Measurements from ENCODE around the gene ADAM23. TPM values are rescaled to one million over a fixed set of nuclear protein-coding genes. Genes with fewer than 3 reads are reported as not detected.

Gene ADAM23
- total RNA-seq, 1 donor from 2014 or later: 11.4 TPM

DNA sequence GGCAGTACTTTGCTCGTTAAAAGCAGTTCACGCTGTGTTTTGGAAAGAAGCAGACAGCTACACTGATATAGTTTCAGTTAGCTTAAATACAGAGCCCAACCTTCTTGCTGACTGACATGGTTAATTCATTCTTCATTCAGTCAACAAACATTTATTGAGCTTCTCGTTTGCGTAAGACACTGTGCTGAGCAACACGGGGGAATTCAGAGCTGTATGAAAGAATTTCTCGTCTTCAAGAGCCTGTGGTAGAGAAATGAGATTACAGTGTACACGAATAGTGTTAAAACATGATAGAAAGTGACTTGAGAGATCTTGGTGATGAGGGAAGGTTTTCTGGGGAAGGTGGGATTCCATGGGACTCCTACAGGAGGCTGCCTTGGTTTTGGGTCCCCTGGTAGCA, 44.7 kb downstream of the ADAM23 start:
- TF ChIP-seq, protein P1, sequence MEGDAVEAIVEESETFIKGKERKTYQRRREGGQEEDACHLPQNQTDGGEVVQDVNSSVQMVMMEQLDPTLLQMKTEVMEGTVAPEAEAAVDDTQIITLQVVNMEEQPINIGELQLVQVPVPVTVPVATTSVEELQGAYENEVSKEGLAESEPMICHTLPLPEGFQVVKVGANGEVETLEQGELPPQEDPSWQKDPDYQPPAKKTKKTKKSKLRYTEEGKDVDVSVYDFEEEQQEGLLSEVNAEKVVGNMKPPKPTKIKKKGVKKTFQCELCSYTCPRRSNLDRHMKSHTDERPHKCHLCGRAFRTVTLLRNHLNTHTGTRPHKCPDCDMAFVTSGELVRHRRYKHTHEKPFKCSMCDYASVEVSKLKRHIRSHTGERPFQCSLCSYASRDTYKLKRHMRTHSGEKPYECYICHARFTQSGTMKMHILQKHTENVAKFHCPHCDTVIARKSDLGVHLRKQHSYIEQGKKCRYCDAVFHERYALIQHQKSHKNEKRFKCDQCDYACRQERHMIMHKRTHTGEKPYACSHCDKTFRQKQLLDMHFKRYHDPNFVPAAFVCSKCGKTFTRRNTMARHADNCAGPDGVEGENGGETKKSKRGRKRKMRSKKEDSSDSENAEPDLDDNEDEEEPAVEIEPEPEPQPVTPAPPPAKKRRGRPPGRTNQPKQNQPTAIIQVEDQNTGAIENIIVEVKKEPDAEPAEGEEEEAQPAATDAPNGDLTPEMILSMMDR (IDR thresholded peaks at IDR 0.05): no peak

DNA sequence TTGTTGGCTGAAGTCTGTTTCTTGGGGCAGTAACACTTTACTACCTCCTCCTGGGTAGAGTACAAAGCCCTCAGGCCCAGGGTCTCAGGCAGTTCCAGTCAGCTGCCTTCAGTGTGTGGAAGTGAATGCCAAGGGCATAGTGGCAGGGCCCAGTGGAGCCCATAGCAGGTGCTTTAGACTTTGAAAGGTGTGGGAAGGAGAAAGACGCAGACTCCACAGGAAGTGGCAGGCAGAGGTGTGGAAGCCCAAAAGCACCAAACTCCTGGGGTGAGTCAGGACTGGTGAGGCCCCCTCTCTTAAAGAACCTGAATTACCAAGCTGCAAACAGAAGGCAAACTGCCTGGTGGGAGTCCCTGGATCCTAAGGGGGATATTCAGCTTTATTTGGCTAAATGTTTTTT, 45.3 kb downstream of the ADAM23 start:
- Mint-ChIP-seq H3K27me3 (ENCODE audit: unreplicated experiment) (no peaks in the 10 kb centered on the region), H3K4me3 (ENCODE audit: unreplicated experiment) (no peak overlapping the region), H3K36me3 (ENCODE audit: unreplicated experiment) (peaks cover 5% of the 10 kb centered on the region), H3K4me1 (ENCODE audit: unreplicated experiment) (no peaks in the 10 kb centered on the region), H3K9me3 (ENCODE audit: unreplicated experiment) (peaks cover 9% of the 10 kb centered on the region), H3K27ac (ENCODE audit: unreplicated experiment) (no peak overlapping the region)
- TF ChIP-seq, protein P1 (IDR thresholded peaks at IDR 0.05): no peak
- DNase-seq (ENCODE audit: extremely low spot score, unreplicated experiment): no peak

More for the DNA sequence above, 44.7 kb downstream of the ADAM23 start:
- no peaks in the 10 kb centered on the region for H3K27me3 Mint-ChIP-seq (ENCODE audit: unreplicated experiment)
- DNase-seq (ENCODE audit: extremely low spot score, unreplicated experiment): no peak
- peaks cover 9% of the 10 kb centered on the region for H3K9me3 Mint-ChIP-seq (ENCODE audit: unreplicated experiment)
- H3K4me3 Mint-ChIP-seq (ENCODE audit: unreplicated experiment): no peak overlapping the region
- peaks cover 5% of the 10 kb centered on the region for H3K36me3 Mint-ChIP-seq (ENCODE audit: unreplicated experiment)
- H3K27ac Mint-ChIP-seq (ENCODE audit: unreplicated experiment): no peak overlapping the region
- no peaks in the 10 kb centered on the region for H3K4me1 Mint-ChIP-seq (ENCODE audit: unreplicated experiment)

DNA sequence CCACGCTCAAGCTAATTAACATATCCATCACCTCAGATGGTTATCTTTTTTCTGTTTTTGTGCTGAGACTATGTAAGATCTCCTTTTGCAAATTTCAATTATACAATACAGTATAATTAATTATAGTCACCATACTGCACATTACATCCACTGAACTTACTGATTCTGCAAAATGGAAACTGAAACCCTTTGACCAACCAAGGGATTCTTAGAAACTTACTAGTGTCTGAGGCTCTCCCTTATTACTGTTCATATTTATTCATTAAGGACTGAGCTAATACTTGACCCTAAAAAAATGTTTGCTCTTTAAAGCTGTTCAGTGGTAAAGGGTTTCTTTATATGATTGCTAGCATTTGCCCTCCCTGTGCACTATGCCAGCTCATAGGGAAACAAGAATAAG, 50.7 kb downstream of the ADAM23 start:
- Mint-ChIP-seq H3K4me1 (ENCODE audit: unreplicated experiment) (peaks cover 2% of the 10 kb centered on the region), H3K9me3 (ENCODE audit: unreplicated experiment) (peaks cover 13% of the 10 kb centered on the region), H3K27ac (ENCODE audit: unreplicated experiment) (no peak overlapping the region)

DNA sequence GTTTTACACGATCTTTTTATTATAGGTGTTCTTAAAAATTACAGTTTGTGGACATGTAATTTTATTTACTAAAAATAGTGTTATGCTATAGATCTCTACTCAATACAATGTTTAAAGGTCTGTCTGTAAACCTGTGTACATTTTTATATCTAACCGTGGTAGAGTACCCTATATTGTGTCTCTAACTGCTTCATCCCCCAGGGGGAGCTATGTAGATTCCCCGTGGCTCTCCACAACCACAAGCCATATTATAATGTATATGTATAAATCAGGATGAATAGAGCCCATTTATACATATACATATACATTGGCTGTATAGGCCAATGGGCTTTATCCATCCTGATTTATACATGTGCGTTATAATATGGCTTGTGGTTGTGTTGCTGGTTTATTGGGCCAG, 59.4 kb downstream of the ADAM23 start:
- H3K9me3 Mint-ChIP-seq (ENCODE audit: unreplicated experiment): no peaks in the 10 kb centered on the region
- no peak for DNase-seq (ENCODE audit: extremely low spot score, unreplicated experiment)
- no peak overlapping the region for H3K4me3 Mint-ChIP-seq (ENCODE audit: unreplicated experiment)
- H3K4me1 Mint-ChIP-seq (ENCODE audit: unreplicated experiment): no peaks in the 10 kb centered on the region
- no peaks in the 10 kb centered on the region for H3K36me3 Mint-ChIP-seq (ENCODE audit: unreplicated experiment)
- TF ChIP-seq, protein P1 (IDR thresholded peaks at IDR 0.05): no peak
- H3K27me3 Mint-ChIP-seq (ENCODE audit: unreplicated experiment): no peaks in the 10 kb centered on the region
- no peak overlapping the region for H3K27ac Mint-ChIP-seq (ENCODE audit: unreplicated experiment)

More for the DNA sequence above, 50.7 kb downstream of the ADAM23 start:
- Mint-ChIP-seq H3K27me3 (ENCODE audit: unreplicated experiment) (no peaks in the 10 kb centered on the region), H3K36me3 (ENCODE audit: unreplicated experiment) (peaks cover 6% of the 10 kb centered on the region), H3K4me3 (ENCODE audit: unreplicated experiment) (no peak overlapping the region)
- TF ChIP-seq, protein P1 (IDR thresholded peaks at IDR 0.05): no peak
- DNase-seq (ENCODE audit: extremely low spot score, unreplicated experiment): no peak

DNA sequence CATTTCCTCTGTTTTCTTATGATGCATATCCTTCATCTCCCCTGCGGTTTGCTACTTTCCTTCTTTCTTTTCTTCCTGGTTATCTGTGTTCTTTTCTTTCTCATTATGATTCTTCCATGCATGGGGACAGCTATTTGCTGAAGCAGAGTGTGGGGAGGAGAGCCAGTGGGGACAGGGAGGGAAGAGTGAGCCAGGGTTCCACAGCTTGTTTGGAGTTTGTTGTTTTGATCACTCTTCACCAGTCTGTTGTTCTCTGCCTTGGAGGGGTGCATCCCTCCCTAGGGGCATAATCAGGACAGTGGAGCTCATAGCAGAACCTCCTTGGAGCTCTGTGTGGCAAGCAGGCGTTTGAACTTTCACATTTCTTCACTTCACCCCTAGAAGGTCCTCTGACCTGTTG, 68.0 kb downstream of the ADAM23 start:
- Mint-ChIP-seq H3K36me3 (ENCODE audit: unreplicated experiment) (no peaks in the 10 kb centered on the region), H3K27ac (ENCODE audit: unreplicated experiment) (no peak overlapping the region), H3K9me3 (ENCODE audit: unreplicated experiment) (no peaks in the 10 kb centered on the region), H3K4me3 (ENCODE audit: unreplicated experiment) (no peak overlapping the region), H3K4me1 (ENCODE audit: unreplicated experiment) (peaks cover 5% of the 10 kb centered on the region), H3K27me3 (ENCODE audit: unreplicated experiment) (no peaks in the 10 kb centered on the region)
- TF ChIP-seq, protein P1 (IDR thresholded peaks at IDR 0.05): no peak
- DNase-seq (ENCODE audit: extremely low spot score, unreplicated experiment): no peak

Measured in osteocyte (in vitro differentiated cells).